ENCODE measurements around the gene ZFP36. TPM values are rescaled to one million over a fixed set of nuclear protein-coding genes. Genes with fewer than 3 reads are reported as not detected.
A peak's percentile ranks its signal among the peaks of the same experiment; 100 is the strongest.

ZFP36 gene
- 100 to 1,000 TPM; 426 to 850 (median 540) TPM for total RNA-seq

- TF ChIP-seq, protein P1, sequence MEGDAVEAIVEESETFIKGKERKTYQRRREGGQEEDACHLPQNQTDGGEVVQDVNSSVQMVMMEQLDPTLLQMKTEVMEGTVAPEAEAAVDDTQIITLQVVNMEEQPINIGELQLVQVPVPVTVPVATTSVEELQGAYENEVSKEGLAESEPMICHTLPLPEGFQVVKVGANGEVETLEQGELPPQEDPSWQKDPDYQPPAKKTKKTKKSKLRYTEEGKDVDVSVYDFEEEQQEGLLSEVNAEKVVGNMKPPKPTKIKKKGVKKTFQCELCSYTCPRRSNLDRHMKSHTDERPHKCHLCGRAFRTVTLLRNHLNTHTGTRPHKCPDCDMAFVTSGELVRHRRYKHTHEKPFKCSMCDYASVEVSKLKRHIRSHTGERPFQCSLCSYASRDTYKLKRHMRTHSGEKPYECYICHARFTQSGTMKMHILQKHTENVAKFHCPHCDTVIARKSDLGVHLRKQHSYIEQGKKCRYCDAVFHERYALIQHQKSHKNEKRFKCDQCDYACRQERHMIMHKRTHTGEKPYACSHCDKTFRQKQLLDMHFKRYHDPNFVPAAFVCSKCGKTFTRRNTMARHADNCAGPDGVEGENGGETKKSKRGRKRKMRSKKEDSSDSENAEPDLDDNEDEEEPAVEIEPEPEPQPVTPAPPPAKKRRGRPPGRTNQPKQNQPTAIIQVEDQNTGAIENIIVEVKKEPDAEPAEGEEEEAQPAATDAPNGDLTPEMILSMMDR (IDR thresholded peaks at IDR 0.05): no peak
- TF ChIP-seq POLR2A (IDR thresholded peaks at IDR 0.05) (peak; percentile 97 to 99), POLR2AphosphoS5 (IDR thresholded peaks at IDR 0.05) (peak; percentile 99 to 100 (median 100))
- H3K36me3 ChIP-seq: peaks cover 22% of the 10 kb centered on the region
- H3K4me1 ChIP-seq: peaks cover 64% of the 10 kb centered on the region
- WGBS: 0% methylated on average over 13 of the region's 56 CpGs
- H3K27ac ChIP-seq: peak within 1 kb of the TSS; percentile 100
- H3K9me3 ChIP-seq: no peaks in the 10 kb centered on the region
- peak within 1 kb of the TSS; percentile 93 for H3K4me3 ChIP-seq
- no peaks in the 10 kb centered on the region for H3K27me3 ChIP-seq
- DNase-seq (ENCODE audit: low spot score in 2 of 2): peak; percentile 97
These were observed at the start of gene ZFP36 for GRCh38 chr19:39406656-39407409. Gene ZFP36, plus strand, starts transcription at chr19:39406847. Its CDS starts 58 bp downstream, at chr19:39406905.

- Histone ChIP-seq H3K27ac (no peak overlapping the region), H3K9me3 (no peaks in the 10 kb centered on the region), H3K36me3 (peaks cover 73% of the 10 kb centered on the region), H3K4me1 (peaks cover 29% of the 10 kb centered on the region), H3K4me3 (no peak overlapping the region), H3K27me3 (no peaks in the 10 kb centered on the region)
- DNase-seq (ENCODE audit: low spot score in 2 of 2): no peak
- over 99% methylated on average over 3 of the region's 3 CpGs for WGBS
- TF ChIP-seq POLR2AphosphoS5 (IDR thresholded peaks at IDR 0.05): no peak
- TF ChIP-seq POLR2A (IDR thresholded peaks at IDR 0.05): no peak
- TF ChIP-seq, protein P1 (IDR thresholded peaks at IDR 0.05): no peak
- TF ChIP-seq EP300 (IDR thresholded peaks at IDR 0.05): no peak
These were observed 47.6 kb upstream of the ZFP36 start for GRCh38 chr19:39359026-39359425.

DNA sequence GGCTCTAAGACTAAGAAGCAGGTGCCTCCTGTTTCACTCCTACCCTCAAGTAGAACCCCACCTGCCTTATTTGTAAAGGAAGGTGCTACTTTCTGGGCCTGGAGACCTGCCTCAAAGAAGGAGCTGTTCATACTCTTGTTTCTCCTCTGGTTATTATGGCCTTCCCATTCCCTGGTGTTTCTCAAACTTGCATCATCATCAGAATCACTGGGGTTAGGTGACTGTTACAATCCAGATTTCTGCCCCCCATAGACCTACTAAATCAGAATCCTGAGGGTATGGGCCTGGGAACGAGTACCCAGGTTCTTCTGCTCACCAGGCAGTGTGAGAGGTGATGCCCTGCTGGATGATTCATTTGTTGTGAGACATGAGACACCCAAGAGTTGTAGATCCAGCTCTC, 46.0 kb upstream of the ZFP36 start:
- WGBS: 100% methylated on average over 1 of the region's 1 CpG
- no peak for TF ChIP-seq POLR2AphosphoS5 (IDR thresholded peaks at IDR 0.05)
- no peak for TF ChIP-seq POLR2A (IDR thresholded peaks at IDR 0.05)
- TF ChIP-seq, protein P1 (IDR thresholded peaks at IDR 0.05): no peak
- no peak for TF ChIP-seq EP300 (IDR thresholded peaks at IDR 0.05)
- no peak for DNase-seq (ENCODE audit: low spot score in 2 of 2)
- Histone ChIP-seq H3K27me3 (no peaks in the 10 kb centered on the region), H3K27ac (no peak overlapping the region), H3K4me1 (peaks cover 39% of the 10 kb centered on the region), H3K36me3 (peaks cover 63% of the 10 kb centered on the region), H3K9me3 (no peaks in the 10 kb centered on the region), H3K4me3 (no peak overlapping the region)

DNA sequence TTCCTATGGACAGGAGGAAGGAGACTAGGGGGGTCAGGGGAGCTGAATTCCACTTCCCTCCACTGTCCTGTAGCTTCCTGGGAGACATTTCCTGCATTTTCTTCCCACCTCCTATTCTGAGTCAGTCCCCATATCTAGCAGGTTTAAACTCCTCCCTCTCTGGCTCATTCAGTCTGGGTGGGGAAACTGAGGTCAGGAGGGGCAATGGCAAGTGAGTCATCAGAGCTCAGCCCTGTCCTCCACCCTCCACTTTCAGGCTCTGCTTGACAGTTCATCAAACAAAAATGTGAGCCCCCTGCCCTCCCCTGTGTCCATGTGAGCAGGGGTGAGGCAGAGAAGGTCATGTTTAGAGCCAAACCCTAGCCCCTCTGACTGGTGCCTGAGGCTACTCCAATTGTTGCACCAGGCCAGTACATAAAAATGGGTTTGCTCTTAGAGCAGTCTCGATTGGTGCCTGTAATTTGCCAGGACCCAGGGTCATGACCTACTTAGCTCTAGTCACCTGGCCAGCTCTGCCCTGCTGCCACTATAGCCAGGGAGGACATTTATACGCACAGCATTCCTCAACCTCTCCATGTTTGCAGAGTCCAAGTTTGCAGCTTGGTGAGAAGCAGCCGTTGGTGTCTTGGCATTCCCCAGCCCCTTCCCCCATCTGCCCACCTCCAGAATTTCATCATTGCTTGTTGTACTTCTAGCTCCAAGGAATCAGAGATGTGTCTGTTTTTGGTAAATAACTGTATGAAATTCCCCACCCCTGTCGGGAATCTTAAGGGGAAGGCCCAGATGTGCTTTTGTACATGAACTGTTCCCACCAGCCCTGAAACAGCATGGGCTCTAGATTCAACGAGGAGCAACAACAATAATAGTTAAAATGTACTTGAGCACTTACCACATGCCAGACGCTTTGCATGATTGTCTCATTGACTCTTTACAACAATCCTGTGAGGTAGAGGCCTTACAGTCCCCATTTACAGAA, 43.7 kb upstream of the ZFP36 start:
- no peak for TF ChIP-seq POLR2A (IDR thresholded peaks at IDR 0.05)
- TF ChIP-seq EP300 (IDR thresholded peaks at IDR 0.05): no peak
- no peak for TF ChIP-seq POLR2AphosphoS5 (IDR thresholded peaks at IDR 0.05)
- TF ChIP-seq, protein P1 (IDR thresholded peaks at IDR 0.05): no peak
- H3K27me3 ChIP-seq: no peaks in the 10 kb centered on the region
- H3K9me3 ChIP-seq: no peaks in the 10 kb centered on the region
- no peak for DNase-seq (ENCODE audit: low spot score in 2 of 2)
- H3K4me3 ChIP-seq: no peak overlapping the region
- H3K36me3 ChIP-seq: peaks cover 43% of the 10 kb centered on the region
- WGBS: 23% methylated on average over 6 of the region's 6 CpGs
- peaks cover 39% of the 10 kb centered on the region for H3K4me1 ChIP-seq
- H3K27ac ChIP-seq: peak overlapping the region; percentile 78

All from suprapubic skin (tissue), 4 donors.